Smooth muscle cell (in vitro differentiated cells): ENCODE results near the gene KRT79. TPM values are rescaled to one million over a fixed set of nuclear protein-coding genes. Genes with fewer than 3 reads are reported as not detected.

Source experiments
- DNase-seq: peaks from one replicate; lab custom pipeline; 2025; ENCODE audit not compliant: unreplicated experiment; lab: John Stamatoyannopoulos, UW
- H2AFZ ChIP-seq: fragments of 200-600 bp; sonication (generic); 2 replicates; pipeline ENCODE4 v1.6.0; 2016; ENCODE audit warnings: antibody characterized with exemption, low read depth, mild to moderate bottlenecking
- H3F3A ChIP-seq: fragments of 200-600 bp; sonication (generic); 2 replicates; pipeline ENCODE4 v1.6.0; 2017; ENCODE audit warnings: antibody characterized with exemption, low read depth
- H3K27ac ChIP-seq: fragments of 200-600 bp; sonication (generic); 2 replicates; pipeline ENCODE4 v1.5.1; 2016; ENCODE audit warnings: low read depth, mild to moderate bottlenecking
- H3K27me3 ChIP-seq: fragments of 200-600 bp; sonication (generic); 2 replicates; pipeline ENCODE4 v1.6.1; 2016; ENCODE audit warnings: low read depth, mild to moderate bottlenecking
- H3K36me3 ChIP-seq: fragments of 200-600 bp; sonication (generic); 2 replicates; pipeline ENCODE4 v1.5.1; 2016; ENCODE audit warnings: low read depth
- H3K4me1 ChIP-seq: fragments of 200-600 bp; sonication (generic); 2 replicates; pipeline ENCODE4 v1.5.1; 2016; ENCODE audit warnings: low read depth
- H3K4me2 ChIP-seq: fragments of 200-600 bp; sonication (generic); 2 replicates; pipeline ENCODE4 v1.6.0; 2016; ENCODE audit warnings: mild to moderate bottlenecking
- H3K4me3 ChIP-seq: fragments of 200-600 bp; sonication (generic); 2 replicates; pipeline ENCODE4 v1.5.1; 2016; ENCODE audit warnings: mild to moderate bottlenecking
- H3K79me2 ChIP-seq: fragments of 200-600 bp; sonication (generic); 2 replicates; pipeline ENCODE4 v1.6.0; 2016; ENCODE audit warnings: low read depth, mild to moderate bottlenecking
- H3K9ac ChIP-seq: fragments of 200-600 bp; sonication (generic); 2 replicates; pipeline ENCODE4 v1.6.0; 2016; ENCODE audit warnings: low read depth
- H3K9me3 ChIP-seq: fragments of 200-600 bp; sonication (generic); replicated peaks from 2 replicates; pipeline ENCODE4 v1.5.1; 2016; ENCODE audit warnings: low read depth
- H4K20me1 ChIP-seq: fragments of 200-600 bp; sonication (generic); 2 replicates; pipeline ENCODE4 v1.6.0; 2016; ENCODE audit warnings: low read depth
- CTCF ChIP-seq: fragments of 200-600 bp; sonication (generic); IDR thresholded peaks from 2 replicates; pipeline ENCODE4 v1.5.1; 2017; ENCODE audit warnings: borderline replicate concordance, mild to moderate bottlenecking, antibody characterized with exemption; ENCODE audit not compliant: insufficient read depth, poor library complexity, severe bottlenecking
- WGBS: methylation state at CpG from one replicate; pipeline ENCODE4 v1.1.7; 2016; ENCODE audit warnings: low lambda C conversion rate; 5-methylcytosine and 5-hydroxymethylcytosine counted together
- polyA plus RNA-seq: library from polyadenylated mRNA; unstranded; fragments of >200 nt; fragmentation: Nextera tagmentation; extraction: Ambion mirVana; gene quantifications from 2 replicates; pipeline ENCODE4 v1.2.1, GENCODE V29; 2016
- total RNA-seq: library from RNA; depleted of rRNA; stranded (reverse); fragments of >200 nt; gene quantifications from 2 replicates; pipeline ENCODE4 v1.2.3, GENCODE V29; 2014

The KRT79 gene
- total and polyA plus RNA-seq, 2 experiments from 2014 or later, result 3.4 to 4.1 TPM

GRCh38 chr12:52832451-52832850, 1.7 kb downstream of the KRT79 start:
- H3K9ac ChIP-seq, result no peak overlapping the region
- no peaks in the 10 kb centered on the region for H4K20me1 ChIP-seq
- H3K4me3 ChIP-seq, result no peak overlapping the region
- no peaks in the 10 kb centered on the region for H3K9me3 ChIP-seq
- peaks cover 12% of the 10 kb centered on the region for H3F3A ChIP-seq
- no peak for DNase-seq
- H3K27ac ChIP-seq, result no peak overlapping the region
- no peaks in the 10 kb centered on the region for H3K36me3 ChIP-seq
- no peaks in the 10 kb centered on the region for H3K27me3 ChIP-seq
- no peak for TF ChIP-seq CTCF
- H3K4me2 ChIP-seq, result no peak overlapping the region
- no peak overlapping the region for H2AFZ ChIP-seq
- peaks cover 18% of the 10 kb centered on the region for H3K4me1 ChIP-seq
- no peaks in the 10 kb centered on the region for H3K79me2 ChIP-seq
- WGBS, result 84% methylated on average over 3 of the region's 3 CpGs

GRCh38 chr12:52831251-52831650, 2.9 kb downstream of the KRT79 start:
- no peak for DNase-seq
- 82% methylated on average over 7 of the region's 7 CpGs for WGBS
- TF ChIP-seq CTCF, result no peak

GRCh38 chr12:52829986-52830770, 3.9 kb downstream of the KRT79 start:
- H3K9ac ChIP-seq, result no peak overlapping the region
- WGBS, result 89% methylated on average over 8 of the region's 8 CpGs

More at GRCh38 chr12:52831251-52831650, 2.9 kb downstream of the KRT79 start:
- Histone ChIP-seq H3K79me2 (no peaks in the 10 kb centered on the region), H3F3A (peaks cover 7% of the 10 kb centered on the region), H3K9me3 (no peaks in the 10 kb centered on the region), H3K27ac (no peak overlapping the region), H3K4me1 (peaks cover 7% of the 10 kb centered on the region), H4K20me1 (no peaks in the 10 kb centered on the region), H3K9ac (no peak overlapping the region), H3K4me3 (no peak overlapping the region), H2AFZ (no peak overlapping the region), H3K4me2 (no peak overlapping the region), H3K36me3 (no peaks in the 10 kb centered on the region), H3K27me3 (no peaks in the 10 kb centered on the region)

More at GRCh38 chr12:52829986-52830770, 3.9 kb downstream of the KRT79 start:
- H3K27me3 ChIP-seq, result no peaks in the 10 kb centered on the region
- TF ChIP-seq CTCF, result no peak
- no peaks in the 10 kb centered on the region for H4K20me1 ChIP-seq
- no peak for DNase-seq
- no peak overlapping the region for H3K27ac ChIP-seq
- H2AFZ ChIP-seq, result no peak overlapping the region
- H3K79me2 ChIP-seq, result no peaks in the 10 kb centered on the region
- H3K4me1 ChIP-seq, result peaks cover 6% of the 10 kb centered on the region
- no peak overlapping the region for H3K4me2 ChIP-seq
- no peaks in the 10 kb centered on the region for H3K9me3 ChIP-seq
- no peak overlapping the region for H3K4me3 ChIP-seq
- peaks cover 7% of the 10 kb centered on the region for H3F3A ChIP-seq
- H3K36me3 ChIP-seq, result no peaks in the 10 kb centered on the region
